GM23338 (cell line): Measurements from ENCODE around the gene BNC2. TPM values are rescaled to one million over a fixed set of nuclear protein-coding genes. Genes with fewer than 3 reads are reported as not detected.

ENCODE experiments used
- ATAC-seq: fragments of 200-7000 bp; cut with Tn5 transposase; 3 replicates; pipeline ENCODE4 v1.9.1; 2020
- DNase-seq: peaks from one replicate; pipeline ENCODE4 v3.0.0-alpha.2; 2015; ENCODE audit warnings: low spot score
- H2AFZ ChIP-seq: fragments of 200-600 bp; sonication (generic); 2 replicates; pipeline ENCODE4 v1.8.0; 2016; ENCODE audit warnings: antibody characterized with exemption, mild to moderate bottlenecking, moderate library complexity
- H3F3A ChIP-seq: fragments of 200-600 bp; sonication (generic); replicated peaks from 2 replicates; pipeline ENCODE4 v1.8.0; 2017; ENCODE audit warnings: antibody characterized with exemption, mixed run types, low read depth
- H3K27ac ChIP-seq: fragments of 200-600 bp; sonication (generic); 2 replicates; pipeline ENCODE4 v1.6.1; 2016; ENCODE audit warnings: low read depth
- H3K27me3 ChIP-seq: fragments of 200-600 bp; sonication (generic); 2 replicates; pipeline ENCODE4 v1.8.0; 2016; ENCODE audit warnings: mild to moderate bottlenecking, mixed run types, moderate library complexity; ENCODE audit not compliant: insufficient read depth
- H3K36me3 ChIP-seq: fragments of 200-600 bp; sonication (generic); 2 replicates; pipeline ENCODE4 v1.8.0; 2016; ENCODE audit warnings: mild to moderate bottlenecking; ENCODE audit not compliant: insufficient read depth
- H3K4me1 ChIP-seq: fragments of 200-600 bp; sonication (generic); 2 replicates; pipeline ENCODE4 v1.8.0; 2016; ENCODE audit warnings: mild to moderate bottlenecking, moderate library complexity; ENCODE audit not compliant: insufficient read depth
- H3K4me2 ChIP-seq: fragments of 200-600 bp; sonication (generic); 2 replicates; pipeline ENCODE4 v1.7.1; 2017; ENCODE audit warnings: mixed run types
- H3K4me3 ChIP-seq: fragments of 200-600 bp; sonication (generic); 2 replicates; pipeline ENCODE4 v1.6.1; 2016; ENCODE audit warnings: mixed run types
- H3K79me2 ChIP-seq: fragments of 200-600 bp; sonication (generic); replicated peaks from 2 replicates; pipeline ENCODE4 v1.8.0; 2017; ENCODE audit warnings: mild to moderate bottlenecking; ENCODE audit not compliant: insufficient read depth
- H3K9me2 ChIP-seq: fragments of 200-600 bp; sonication (generic); 2 replicates; pipeline ENCODE4 v1.8.0; 2017; ENCODE audit not compliant: insufficient read depth
- H4K20me1 ChIP-seq: fragments of 200-600 bp; sonication (generic); replicated peaks from 2 replicates; pipeline ENCODE4 v1.8.0; 2017; ENCODE audit warnings: mild to moderate bottlenecking; ENCODE audit not compliant: insufficient read depth
- H3K27ac Mint-ChIP-seq: 2 replicates; pipeline ENCODE4 v1.8.0; 2020; ENCODE audit warnings: inconsistent platforms, mild to moderate bottlenecking, moderate library complexity, mixed read lengths
- H3K27me3 Mint-ChIP-seq: 3 replicates; pipeline ENCODE4 v1.8.0; 2022; ENCODE audit warnings: low read depth, mild to moderate bottlenecking, moderate library complexity, mixed read lengths, inconsistent platforms; ENCODE audit not compliant: insufficient read depth, poor library complexity
- H3K36me3 Mint-ChIP-seq: 3 replicates; pipeline ENCODE4 v1.8.0; 2021; ENCODE audit warnings: low read depth, mild to moderate bottlenecking, inconsistent platforms, moderate library complexity, mixed read lengths
- H3K4me1 Mint-ChIP-seq: 3 replicates; pipeline ENCODE4 v1.8.0; 2020; ENCODE audit warnings: mild to moderate bottlenecking, inconsistent platforms, mixed read lengths
- H3K4me3 Mint-ChIP-seq: 3 replicates; pipeline ENCODE4 v1.8.0; 2021; ENCODE audit warnings: moderate library complexity, mild to moderate bottlenecking, inconsistent platforms, mixed read lengths
- H3K9me3 Mint-ChIP-seq: 3 replicates; pipeline ENCODE4 v1.8.0; 2020; ENCODE audit warnings: moderate library complexity, mild to moderate bottlenecking, inconsistent platforms, mixed read lengths
- ETS1 ChIP-seq: IDR thresholded peaks from 2 replicates; pipeline ENCODE4 v1.6.1; 2016; ENCODE audit warnings: antibody characterized with exemption
- EZH2 ChIP-seq: fragments of 200-600 bp; sonication (generic); IDR thresholded peaks from one replicate; pipeline ENCODE4 v1.8.0; 2017; ENCODE audit warnings: antibody characterized with exemption, mild to moderate bottlenecking, low read depth; ENCODE audit not compliant: unreplicated experiment
- EZH2phosphoT487 ChIP-seq: fragments of 200-600 bp; sonication (generic); IDR thresholded peaks from one replicate; pipeline ENCODE4 v1.8.1; 2018; ENCODE audit warnings: antibody characterized with exemption; ENCODE audit not compliant: unreplicated experiment
- POLR2AphosphoS5 ChIP-seq: IDR thresholded peaks from 2 replicates; pipeline ENCODE4 v1.6.1; 2016; ENCODE audit warnings: antibody characterized with exemption, low read depth
- STAT1 ChIP-seq: IDR thresholded peaks from one replicate; pipeline ENCODE4 v1.6.1; 2016; ENCODE audit warnings: antibody characterized with exemption; ENCODE audit not compliant: unreplicated experiment
- ZNF114 ChIP-seq: fragments of 250-450 bp; sonication (Bioruptor Pico); IDR thresholded peaks from 2 replicates; pipeline ENCODE4 v1.5.0; 2020; ENCODE audit warnings: mild to moderate bottlenecking, moderate library complexity
- polyA plus RNA-seq: library from polyadenylated mRNA; unstranded; fragments of >200 nt; fragmentation: Nextera tagmentation; extraction: Ambion mirVana; gene quantifications from 2 replicates; pipeline ENCODE4 v1.2.1, GENCODE V29; 2016
- total RNA-seq: library from RNA; depleted of rRNA; stranded (reverse); fragments of >200 nt; shearing (Covaris generic); gene quantifications from 2 replicates; pipeline ENCODE4 v1.2.3, GENCODE V29; 2014
- TF ChIP-seq, protein P1 (sequence below): fragments of 250-450 bp; sonication (Bioruptor Pico); IDR thresholded peaks from 2 replicates; pipeline ENCODE4 v1.5.0; 2020; ENCODE audit warnings: mild to moderate bottlenecking, moderate library complexity
- TF ChIP-seq, protein P2 (sequence below): IDR thresholded peaks from one replicate; pipeline ENCODE4 v1.6.1; 2018; ENCODE audit warnings: antibody characterized with exemption; ENCODE audit not compliant: unreplicated experiment

BNC2 gene
- total and polyA plus RNA-seq, 2 experiments from 2014 or later: 12.7 to 13.2 TPM

- Mint-ChIP-seq H3K4me3 (no peak overlapping the region), H3K27me3 (peaks cover 4% of the 10 kb centered on the region), H3K4me1 (peaks cover 66% of the 10 kb centered on the region), H3K27ac (no peak overlapping the region; the same call in 1 of the 2 replicates), H3K9me3 (no peaks in the 10 kb centered on the region), H3K36me3 (peaks cover 5% of the 10 kb centered on the region; the same call in 1 of the 3 replicates)
- no peaks in the 10 kb centered on the region for H3K9me2 ChIP-seq
- H3K27ac ChIP-seq: no peak overlapping the region
- H3K27me3 ChIP-seq: no peaks in the 10 kb centered on the region
- DNase-seq: no peak
- H3K4me3 ChIP-seq: no peak overlapping the region
- no peaks in the 10 kb centered on the region for H3K79me2 ChIP-seq
- no peak for ATAC-seq
- no peak overlapping the region for H3K4me2 ChIP-seq
- H3F3A ChIP-seq: no peaks in the 10 kb centered on the region
- no peak overlapping the region for H2AFZ ChIP-seq
- no peaks in the 10 kb centered on the region for H4K20me1 ChIP-seq
- TF ChIP-seq ZNF114 (CRISPR knock-in tag): no peak
- TF ChIP-seq, protein P1, sequence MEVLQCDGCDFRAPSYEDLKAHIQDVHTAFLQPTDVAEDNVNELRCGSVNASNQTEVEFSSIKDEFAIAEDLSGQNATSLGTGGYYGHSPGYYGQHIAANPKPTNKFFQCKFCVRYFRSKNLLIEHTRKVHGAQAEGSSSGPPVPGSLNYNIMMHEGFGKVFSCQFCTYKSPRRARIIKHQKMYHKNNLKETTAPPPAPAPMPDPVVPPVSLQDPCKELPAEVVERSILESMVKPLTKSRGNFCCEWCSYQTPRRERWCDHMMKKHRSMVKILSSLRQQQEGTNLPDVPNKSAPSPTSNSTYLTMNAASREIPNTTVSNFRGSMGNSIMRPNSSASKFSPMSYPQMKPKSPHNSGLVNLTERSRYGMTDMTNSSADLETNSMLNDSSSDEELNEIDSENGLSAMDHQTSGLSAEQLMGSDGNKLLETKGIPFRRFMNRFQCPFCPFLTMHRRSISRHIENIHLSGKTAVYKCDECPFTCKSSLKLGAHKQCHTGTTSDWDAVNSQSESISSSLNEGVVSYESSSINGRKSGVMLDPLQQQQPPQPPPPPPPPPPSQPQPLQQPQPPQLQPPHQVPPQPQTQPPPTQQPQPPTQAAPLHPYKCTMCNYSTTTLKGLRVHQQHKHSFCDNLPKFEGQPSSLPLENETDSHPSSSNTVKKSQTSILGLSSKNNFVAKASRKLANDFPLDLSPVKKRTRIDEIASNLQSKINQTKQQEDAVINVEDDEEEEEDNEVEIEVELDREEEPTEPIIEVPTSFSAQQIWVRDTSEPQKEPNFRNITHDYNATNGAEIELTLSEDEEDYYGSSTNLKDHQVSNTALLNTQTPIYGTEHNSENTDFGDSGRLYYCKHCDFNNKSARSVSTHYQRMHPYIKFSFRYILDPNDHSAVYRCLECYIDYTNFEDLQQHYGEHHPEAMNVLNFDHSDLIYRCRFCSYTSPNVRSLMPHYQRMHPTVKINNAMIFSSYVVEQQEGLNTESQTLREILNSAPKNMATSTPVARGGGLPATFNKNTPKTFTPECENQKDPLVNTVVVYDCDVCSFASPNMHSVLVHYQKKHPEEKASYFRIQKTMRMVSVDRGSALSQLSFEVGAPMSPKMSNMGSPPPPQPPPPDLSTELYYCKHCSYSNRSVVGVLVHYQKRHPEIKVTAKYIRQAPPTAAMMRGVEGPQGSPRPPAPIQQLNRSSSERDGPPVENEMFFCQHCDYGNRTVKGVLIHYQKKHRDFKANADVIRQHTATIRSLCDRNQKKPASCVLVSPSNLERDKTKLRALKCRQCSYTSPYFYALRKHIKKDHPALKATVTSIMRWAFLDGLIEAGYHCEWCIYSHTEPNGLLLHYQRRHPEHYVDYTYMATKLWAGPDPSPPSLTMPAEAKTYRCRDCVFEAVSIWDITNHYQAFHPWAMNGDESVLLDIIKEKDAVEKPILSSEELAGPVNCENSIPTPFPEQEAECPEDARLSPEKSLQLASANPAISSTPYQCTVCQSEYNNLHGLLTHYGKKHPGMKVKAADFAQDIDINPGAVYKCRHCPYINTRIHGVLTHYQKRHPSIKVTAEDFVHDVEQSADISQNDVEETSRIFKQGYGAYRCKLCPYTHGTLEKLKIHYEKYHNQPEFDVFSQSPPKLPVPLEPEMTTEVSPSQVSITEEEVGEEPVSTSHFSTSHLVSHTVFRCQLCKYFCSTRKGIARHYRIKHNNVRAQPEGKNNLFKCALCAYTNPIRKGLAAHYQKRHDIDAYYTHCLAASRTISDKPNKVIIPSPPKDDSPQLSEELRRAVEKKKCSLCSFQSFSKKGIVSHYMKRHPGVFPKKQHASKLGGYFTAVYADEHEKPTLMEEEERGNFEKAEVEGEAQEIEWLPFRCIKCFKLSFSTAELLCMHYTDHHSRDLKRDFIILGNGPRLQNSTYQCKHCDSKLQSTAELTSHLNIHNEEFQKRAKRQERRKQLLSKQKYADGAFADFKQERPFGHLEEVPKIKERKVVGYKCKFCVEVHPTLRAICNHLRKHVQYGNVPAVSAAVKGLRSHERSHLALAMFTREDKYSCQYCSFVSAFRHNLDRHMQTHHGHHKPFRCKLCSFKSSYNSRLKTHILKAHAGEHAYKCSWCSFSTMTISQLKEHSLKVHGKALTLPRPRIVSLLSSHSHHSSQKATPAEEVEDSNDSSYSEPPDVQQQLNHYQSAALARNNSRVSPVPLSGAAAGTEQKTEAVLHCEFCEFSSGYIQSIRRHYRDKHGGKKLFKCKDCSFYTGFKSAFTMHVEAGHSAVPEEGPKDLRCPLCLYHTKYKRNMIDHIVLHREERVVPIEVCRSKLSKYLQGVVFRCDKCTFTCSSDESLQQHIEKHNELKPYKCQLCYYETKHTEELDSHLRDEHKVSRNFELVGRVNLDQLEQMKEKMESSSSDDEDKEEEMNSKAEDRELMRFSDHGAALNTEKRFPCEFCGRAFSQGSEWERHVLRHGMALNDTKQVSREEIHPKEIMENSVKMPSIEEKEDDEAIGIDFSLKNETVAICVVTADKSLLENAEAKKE (CRISPR knock-in tag): no peak
- TF ChIP-seq EZH2phosphoT487: no peak
- TF ChIP-seq ETS1: no peak
- TF ChIP-seq, protein P2, sequence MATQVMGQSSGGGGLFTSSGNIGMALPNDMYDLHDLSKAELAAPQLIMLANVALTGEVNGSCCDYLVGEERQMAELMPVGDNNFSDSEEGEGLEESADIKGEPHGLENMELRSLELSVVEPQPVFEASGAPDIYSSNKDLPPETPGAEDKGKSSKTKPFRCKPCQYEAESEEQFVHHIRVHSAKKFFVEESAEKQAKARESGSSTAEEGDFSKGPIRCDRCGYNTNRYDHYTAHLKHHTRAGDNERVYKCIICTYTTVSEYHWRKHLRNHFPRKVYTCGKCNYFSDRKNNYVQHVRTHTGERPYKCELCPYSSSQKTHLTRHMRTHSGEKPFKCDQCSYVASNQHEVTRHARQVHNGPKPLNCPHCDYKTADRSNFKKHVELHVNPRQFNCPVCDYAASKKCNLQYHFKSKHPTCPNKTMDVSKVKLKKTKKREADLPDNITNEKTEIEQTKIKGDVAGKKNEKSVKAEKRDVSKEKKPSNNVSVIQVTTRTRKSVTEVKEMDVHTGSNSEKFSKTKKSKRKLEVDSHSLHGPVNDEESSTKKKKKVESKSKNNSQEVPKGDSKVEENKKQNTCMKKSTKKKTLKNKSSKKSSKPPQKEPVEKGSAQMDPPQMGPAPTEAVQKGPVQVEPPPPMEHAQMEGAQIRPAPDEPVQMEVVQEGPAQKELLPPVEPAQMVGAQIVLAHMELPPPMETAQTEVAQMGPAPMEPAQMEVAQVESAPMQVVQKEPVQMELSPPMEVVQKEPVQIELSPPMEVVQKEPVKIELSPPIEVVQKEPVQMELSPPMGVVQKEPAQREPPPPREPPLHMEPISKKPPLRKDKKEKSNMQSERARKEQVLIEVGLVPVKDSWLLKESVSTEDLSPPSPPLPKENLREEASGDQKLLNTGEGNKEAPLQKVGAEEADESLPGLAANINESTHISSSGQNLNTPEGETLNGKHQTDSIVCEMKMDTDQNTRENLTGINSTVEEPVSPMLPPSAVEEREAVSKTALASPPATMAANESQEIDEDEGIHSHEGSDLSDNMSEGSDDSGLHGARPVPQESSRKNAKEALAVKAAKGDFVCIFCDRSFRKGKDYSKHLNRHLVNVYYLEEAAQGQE: no peak
- TF ChIP-seq STAT1: no peak
- TF ChIP-seq POLR2AphosphoS5: no peak
- TF ChIP-seq EZH2: no peak
- no peaks in the 10 kb centered on the region for H3K36me3 ChIP-seq
- H3K4me1 ChIP-seq: peaks cover 37% of the 10 kb centered on the region
These were observed 348.5 kb downstream of the BNC2 start for GRCh38 chr9:16521868-16522411.
